Endothelial cell of umbilical vein (primary cell): ENCODE results near the gene RELCH.

Experiments used
- EZH2 ChIP-seq: IDR thresholded peaks from 2 replicates; pipeline ENCODE4 v1.6.1; 2012; ENCODE audit warnings: borderline replicate concordance, low read depth, mild to moderate bottlenecking, moderate library complexity, low read length, inconsistent platforms; ENCODE audit not compliant: severe bottlenecking
- FOS ChIP-seq: IDR thresholded peaks from 2 replicates; pipeline ENCODE4 v1.6.1; 2011; ENCODE audit warnings: mild to moderate bottlenecking, low read length, moderate library complexity, borderline replicate concordance; ENCODE audit not compliant: insufficient read depth
- GATA2 ChIP-seq: IDR thresholded peaks from 2 replicates; pipeline ENCODE4 v1.7.0; 2011; ENCODE audit warnings: low read depth, mild to moderate bottlenecking, moderate library complexity, mixed read lengths, low read length; ENCODE audit not compliant: insufficient read length, insufficient read depth
- JUN ChIP-seq: IDR thresholded peaks from 2 replicates; pipeline ENCODE4 v1.6.1; 2011; ENCODE audit warnings: borderline replicate concordance, low read depth; ENCODE audit not compliant: insufficient read length, insufficient read depth
- MYC ChIP-seq: IDR thresholded peaks from one replicate; pipeline ENCODE4 v1.6.1; 2011; ENCODE audit warnings: mild to moderate bottlenecking, low read depth, low read length
- POLR2A ChIP-seq: IDR thresholded peaks from 2 replicates; pipeline ENCODE4 v1.6.1; 2012; ENCODE audit warnings: low read depth, mild to moderate bottlenecking, control low read depth, low read length
- POLR2AphosphoS5 ChIP-seq: IDR thresholded peaks from 2 replicates; pipeline ENCODE4 v1.6.1; 2012; ENCODE audit warnings: low read depth, mild to moderate bottlenecking, control low read depth, low read length, moderate library complexity; ENCODE audit not compliant: insufficient read depth
- TF ChIP-seq, protein P1 (sequence below), 2 donors: IDR thresholded peaks; 1 replicate in 1 of 2; 2 replicates in 1 of 2; pipeline ENCODE4 v1.5.1; 2011; ENCODE audit warnings: low read length in 2 of 2, mild to moderate bottlenecking in 2 of 2, moderate library complexity in 2 of 2, control low read depth in 1 of 2, inconsistent platforms in 1 of 2, low read depth in 1 of 2; ENCODE audit not compliant: insufficient read depth in 1 of 2; ENCODE audit errors: extremely low read depth in 1 of 2
- TF ChIP-seq, protein P2 (sequence below): IDR thresholded peaks from 2 replicates; pipeline ENCODE4 v1.6.1; 2011; ENCODE audit not compliant: insufficient read depth, insufficient read length

DNA sequence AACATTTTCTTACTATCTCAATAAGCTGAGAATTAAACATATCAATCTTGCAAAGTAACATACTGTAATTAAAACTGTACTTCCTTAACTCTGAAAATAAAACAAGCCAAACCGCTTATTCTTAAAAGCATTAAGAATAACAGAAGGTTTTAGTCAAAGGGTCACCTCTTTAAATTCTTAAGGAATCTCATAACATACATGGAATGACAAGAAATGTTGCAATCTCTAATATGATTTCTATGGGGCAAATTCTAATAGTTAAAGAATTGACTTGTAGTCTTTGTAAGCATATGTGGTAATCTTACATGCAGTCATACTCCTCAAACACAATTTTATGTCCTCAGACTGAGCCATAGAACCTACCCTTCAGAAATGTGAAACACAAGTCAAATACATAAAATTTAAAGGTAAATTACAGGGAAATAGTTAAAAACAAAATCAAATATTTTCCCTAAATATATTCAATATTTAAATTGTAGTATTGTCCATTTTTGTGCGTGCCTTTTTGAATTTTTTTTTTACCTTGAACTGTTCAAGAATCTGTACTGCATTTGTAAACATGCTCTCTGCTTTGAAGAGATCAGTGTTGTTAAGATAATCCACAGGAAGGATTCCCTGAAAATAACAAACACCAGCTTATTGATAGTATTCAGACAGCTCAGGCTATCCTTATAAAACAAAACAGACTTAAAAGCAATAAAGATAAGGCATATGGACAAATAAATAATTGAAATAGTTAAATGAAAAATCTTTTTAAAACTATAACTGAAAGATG is 48.4 kb upstream of the RELCH start:
- TF ChIP-seq, protein P1, sequence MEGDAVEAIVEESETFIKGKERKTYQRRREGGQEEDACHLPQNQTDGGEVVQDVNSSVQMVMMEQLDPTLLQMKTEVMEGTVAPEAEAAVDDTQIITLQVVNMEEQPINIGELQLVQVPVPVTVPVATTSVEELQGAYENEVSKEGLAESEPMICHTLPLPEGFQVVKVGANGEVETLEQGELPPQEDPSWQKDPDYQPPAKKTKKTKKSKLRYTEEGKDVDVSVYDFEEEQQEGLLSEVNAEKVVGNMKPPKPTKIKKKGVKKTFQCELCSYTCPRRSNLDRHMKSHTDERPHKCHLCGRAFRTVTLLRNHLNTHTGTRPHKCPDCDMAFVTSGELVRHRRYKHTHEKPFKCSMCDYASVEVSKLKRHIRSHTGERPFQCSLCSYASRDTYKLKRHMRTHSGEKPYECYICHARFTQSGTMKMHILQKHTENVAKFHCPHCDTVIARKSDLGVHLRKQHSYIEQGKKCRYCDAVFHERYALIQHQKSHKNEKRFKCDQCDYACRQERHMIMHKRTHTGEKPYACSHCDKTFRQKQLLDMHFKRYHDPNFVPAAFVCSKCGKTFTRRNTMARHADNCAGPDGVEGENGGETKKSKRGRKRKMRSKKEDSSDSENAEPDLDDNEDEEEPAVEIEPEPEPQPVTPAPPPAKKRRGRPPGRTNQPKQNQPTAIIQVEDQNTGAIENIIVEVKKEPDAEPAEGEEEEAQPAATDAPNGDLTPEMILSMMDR (IDR thresholded peaks at IDR 0.05; ENCODE audit: extremely low read depth in 1 of 2, insufficient read depth in 1 of 2, low read depth in 1 of 2, low read length in 2 of 2) = no peak
- TF ChIP-seq, protein P2, sequence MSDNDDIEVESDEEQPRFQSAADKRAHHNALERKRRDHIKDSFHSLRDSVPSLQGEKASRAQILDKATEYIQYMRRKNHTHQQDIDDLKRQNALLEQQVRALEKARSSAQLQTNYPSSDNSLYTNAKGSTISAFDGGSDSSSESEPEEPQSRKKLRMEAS = no peak
- no peak for TF ChIP-seq POLR2A
- TF ChIP-seq MYC = no peak
- no peak for TF ChIP-seq EZH2
- no peak for TF ChIP-seq GATA2
- no peak for TF ChIP-seq FOS
- no peak for TF ChIP-seq POLR2AphosphoS5
- TF ChIP-seq JUN = no peak
